ENCODE data around the gene KIFC3. TPM values are rescaled to one million over a fixed set of nuclear protein-coding genes. Genes with fewer than 3 reads are reported as not detected.

KIFC3 gene
- total RNA-seq, 2 donors from 2014 or later, result 40.6 to 59.5 TPM

DNA sequence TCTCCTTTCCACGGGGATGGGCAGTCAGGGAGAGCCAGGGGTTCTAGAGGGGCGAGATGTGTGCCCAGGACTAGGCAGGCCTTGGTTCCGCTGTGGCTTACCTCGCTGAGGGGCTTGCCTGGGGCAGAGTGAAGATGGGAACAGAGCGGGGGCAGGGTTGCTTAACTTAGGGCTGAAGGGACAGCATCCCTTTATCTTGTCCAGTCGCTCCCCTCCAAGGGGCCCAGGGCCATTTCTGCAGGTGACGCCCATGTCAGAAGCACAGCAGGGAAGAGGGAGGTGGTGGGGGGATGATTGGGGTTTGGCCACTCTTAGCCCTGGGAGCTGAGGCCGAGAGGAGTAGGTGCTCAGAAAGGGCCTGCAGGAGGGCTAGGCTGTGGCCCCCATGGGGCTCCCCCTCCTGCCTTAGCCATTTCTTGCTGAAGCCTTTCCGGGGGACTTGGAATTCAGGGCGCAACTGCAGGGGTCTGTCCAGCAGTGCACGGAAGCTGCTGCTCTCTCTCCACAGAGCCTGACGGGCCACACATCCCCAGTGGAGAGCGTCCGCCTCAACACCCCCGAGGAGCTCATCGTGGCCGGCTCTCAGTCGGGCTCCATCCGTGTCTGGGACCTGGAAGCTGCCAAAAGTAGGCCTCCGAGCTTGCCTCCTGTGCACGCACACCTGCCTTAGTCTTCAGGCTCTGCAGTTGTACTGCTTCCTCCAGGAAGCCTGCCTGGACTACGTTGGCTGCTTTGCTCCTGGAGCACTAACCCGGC is 58.2 kb downstream of the KIFC3 start:
- DNase-seq (ENCODE audit: low spot score), result no peak
- Histone ChIP-seq H3K9me3 (no peaks in the 10 kb centered on the region), H3K27ac (no peak overlapping the region), H3K27me3 (no peaks in the 10 kb centered on the region), H3K36me3 (no peaks in the 10 kb centered on the region), H3K4me1 (no peaks in the 10 kb centered on the region), H3K4me3 (no peak overlapping the region)
- TF ChIP-seq, protein P1, sequence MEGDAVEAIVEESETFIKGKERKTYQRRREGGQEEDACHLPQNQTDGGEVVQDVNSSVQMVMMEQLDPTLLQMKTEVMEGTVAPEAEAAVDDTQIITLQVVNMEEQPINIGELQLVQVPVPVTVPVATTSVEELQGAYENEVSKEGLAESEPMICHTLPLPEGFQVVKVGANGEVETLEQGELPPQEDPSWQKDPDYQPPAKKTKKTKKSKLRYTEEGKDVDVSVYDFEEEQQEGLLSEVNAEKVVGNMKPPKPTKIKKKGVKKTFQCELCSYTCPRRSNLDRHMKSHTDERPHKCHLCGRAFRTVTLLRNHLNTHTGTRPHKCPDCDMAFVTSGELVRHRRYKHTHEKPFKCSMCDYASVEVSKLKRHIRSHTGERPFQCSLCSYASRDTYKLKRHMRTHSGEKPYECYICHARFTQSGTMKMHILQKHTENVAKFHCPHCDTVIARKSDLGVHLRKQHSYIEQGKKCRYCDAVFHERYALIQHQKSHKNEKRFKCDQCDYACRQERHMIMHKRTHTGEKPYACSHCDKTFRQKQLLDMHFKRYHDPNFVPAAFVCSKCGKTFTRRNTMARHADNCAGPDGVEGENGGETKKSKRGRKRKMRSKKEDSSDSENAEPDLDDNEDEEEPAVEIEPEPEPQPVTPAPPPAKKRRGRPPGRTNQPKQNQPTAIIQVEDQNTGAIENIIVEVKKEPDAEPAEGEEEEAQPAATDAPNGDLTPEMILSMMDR (IDR thresholded peaks at IDR 0.05), result no peak

DNA sequence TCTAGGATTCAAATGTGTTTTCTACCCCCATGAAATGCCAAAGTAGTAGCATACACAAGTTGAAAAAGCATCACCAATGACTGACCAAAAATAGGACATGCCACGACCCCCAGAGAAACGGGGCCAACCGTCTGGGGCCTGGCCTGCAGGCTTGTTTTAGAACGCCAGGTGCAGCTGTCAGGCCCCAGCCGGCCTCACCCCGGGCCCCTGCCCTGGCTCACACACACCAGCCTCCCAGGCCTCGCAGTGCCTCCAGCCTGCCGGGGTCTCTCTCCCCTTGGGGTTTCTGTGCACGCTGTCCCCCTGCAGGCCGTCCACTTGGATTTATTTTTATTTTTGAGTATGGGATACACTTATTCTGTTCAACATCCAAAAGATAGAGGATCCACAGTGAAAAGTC is 58.8 kb downstream of the KIFC3 start:
- DNase-seq (ENCODE audit: low spot score), result no peak
- TF ChIP-seq, protein P1 (IDR thresholded peaks at IDR 0.05), result no peak
- no peaks in the 10 kb centered on the region for H3K27me3 ChIP-seq
- no peaks in the 10 kb centered on the region for H3K9me3 ChIP-seq
- no peaks in the 10 kb centered on the region for H3K36me3 ChIP-seq
- H3K27ac ChIP-seq, result no peak overlapping the region
- H3K4me1 ChIP-seq, result no peaks in the 10 kb centered on the region
- no peak overlapping the region for H3K4me3 ChIP-seq

DNA sequence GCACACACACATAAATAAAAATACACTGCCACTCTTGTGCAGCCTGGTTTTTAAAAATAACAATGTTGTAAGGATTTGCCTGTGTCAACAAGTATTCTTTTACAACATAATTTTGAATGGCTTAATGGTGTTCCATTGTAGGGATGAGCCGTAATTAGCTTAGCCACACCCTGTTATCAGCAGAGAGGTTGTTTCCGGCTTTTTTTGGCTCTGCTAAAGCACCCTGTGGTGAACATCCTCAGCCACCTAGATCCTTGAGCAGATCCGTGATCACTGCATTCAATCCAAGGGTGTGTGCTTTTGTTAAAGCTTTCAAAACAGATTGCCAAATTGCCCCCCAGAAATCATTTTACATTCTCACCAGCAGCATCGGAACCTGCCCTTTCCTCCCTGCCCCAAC is 59.7 kb downstream of the KIFC3 start:
- Histone ChIP-seq H3K9me3 (no peaks in the 10 kb centered on the region), H3K27ac (no peak overlapping the region), H3K27me3 (no peaks in the 10 kb centered on the region), H3K4me3 (no peak overlapping the region), H3K4me1 (no peaks in the 10 kb centered on the region), H3K36me3 (no peaks in the 10 kb centered on the region)
- TF ChIP-seq, protein P1 (IDR thresholded peaks at IDR 0.05), result no peak
- no peak for DNase-seq (ENCODE audit: low spot score)

DNA sequence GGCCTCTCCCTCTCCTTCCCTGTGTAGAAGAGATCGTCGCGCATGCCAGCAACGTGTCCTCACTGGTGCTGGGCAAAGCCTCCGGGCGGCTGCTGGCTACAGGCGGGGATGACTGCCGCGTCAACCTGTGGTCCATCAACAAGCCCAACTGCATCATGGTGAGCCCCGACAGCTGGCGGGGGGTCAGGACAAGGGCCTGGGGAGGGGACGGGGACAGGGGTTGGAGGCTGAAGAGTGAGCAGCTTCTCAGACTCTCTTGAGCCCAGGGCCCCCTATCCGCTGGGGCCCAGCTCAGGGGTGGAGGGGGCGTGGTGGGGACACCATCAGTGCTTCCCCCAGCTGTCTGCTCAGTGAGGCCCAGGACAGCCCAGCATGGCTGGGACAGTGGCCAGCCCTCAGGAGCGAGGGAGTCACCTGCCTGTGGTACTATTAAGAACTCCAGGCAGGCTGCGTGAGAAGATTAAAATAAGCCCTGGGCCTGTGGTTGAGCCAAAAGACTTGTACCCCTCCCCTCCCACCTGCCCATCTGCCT is 60.6 kb downstream of the KIFC3 start:
- Histone ChIP-seq H3K4me1 (peaks cover 0 to 5% of the 10 kb centered on the region in 2 donors), H3K4me3 (no peak overlapping the region), H3K9me3 (no peaks in the 10 kb centered on the region), H3K27ac (no peak overlapping the region), H3K27me3 (no peaks in the 10 kb centered on the region), H3K36me3 (no peaks in the 10 kb centered on the region)
- DNase-seq (ENCODE audit: low spot score), result no peak
- TF ChIP-seq, protein P1 (IDR thresholded peaks at IDR 0.05), result no peak

DNA sequence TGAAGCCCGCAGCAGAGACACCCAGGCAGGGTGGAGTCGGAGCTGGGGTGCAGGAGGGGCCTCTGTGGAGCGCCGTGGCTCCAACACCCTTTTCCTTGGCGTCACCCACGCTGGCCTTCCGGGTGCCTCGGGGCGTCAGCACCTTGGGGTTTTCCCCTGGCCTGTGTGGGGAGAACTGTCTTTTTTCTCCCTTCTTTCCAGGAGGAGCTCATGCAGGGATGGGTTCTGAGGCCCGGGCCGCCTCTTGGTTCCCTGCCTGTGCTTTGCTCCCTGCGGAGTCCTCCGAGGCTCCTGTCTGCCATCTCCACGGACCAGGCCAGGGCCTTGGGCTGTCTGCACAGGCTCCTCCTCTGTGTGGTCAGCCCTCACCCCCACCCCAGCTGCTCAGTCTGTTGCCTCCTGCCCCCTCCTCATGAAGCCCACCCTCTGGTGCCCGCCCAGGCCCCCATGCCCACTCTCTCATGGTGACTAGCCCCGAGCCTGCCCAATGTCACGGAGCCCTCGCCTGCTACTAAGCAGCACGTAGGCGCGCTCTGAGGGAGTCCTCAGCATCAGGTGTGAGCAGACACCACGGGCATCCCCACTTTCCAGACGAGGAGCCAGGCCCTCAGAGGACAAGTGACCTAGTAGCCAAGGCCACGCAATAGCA is 61.7 kb downstream of the KIFC3 start:
- H3K4me1 ChIP-seq, result peaks cover 0 to 13% of the 10 kb centered on the region in 2 donors
- no peak overlapping the region for H3K4me3 ChIP-seq
- no peak for DNase-seq (ENCODE audit: low spot score)
- H3K9me3 ChIP-seq, result no peaks in the 10 kb centered on the region
- TF ChIP-seq, protein P1 (IDR thresholded peaks at IDR 0.05), result no peak
- H3K27ac ChIP-seq, result no peak overlapping the region
- no peaks in the 10 kb centered on the region for H3K36me3 ChIP-seq
- H3K27me3 ChIP-seq, result no peaks in the 10 kb centered on the region
